GM12891 (cell line): Measurements from ENCODE around the gene ZNF827.

ENCODE experiments used
- DNase-seq: peaks from one replicate; pipeline ENCODE4 v3.0.0; 2011; ENCODE audit warnings: low spot score; ENCODE audit not compliant: insufficient read length
- FAIRE-seq: peaks from 2 replicates; lab custom pipeline; 2011; peaks lifted over from hg19 to GRCh38; lab: Jason Lieb, UNC
- PAX5 ChIP-seq: IDR thresholded peaks from 2 replicates; pipeline ENCODE4 v1.6.1; 2011; ENCODE audit warnings: low read length, moderate library complexity, mild to moderate bottlenecking; ENCODE audit not compliant: insufficient read depth, severe bottlenecking
- POLR2A ChIP-seq: IDR thresholded peaks from 2 replicates; pipeline ENCODE4 v1.6.1; 2011; ENCODE audit warnings: low read depth, low read length, control low read depth
- POLR2AphosphoS5 ChIP-seq: IDR thresholded peaks from 2 replicates; pipeline ENCODE4 v1.6.1; 2011; ENCODE audit warnings: low read depth, low read length, control low read depth
- POU2F2 ChIP-seq: IDR thresholded peaks from 2 replicates; pipeline ENCODE4 v1.6.1; 2011; ENCODE audit warnings: low read depth, mild to moderate bottlenecking, control low read depth, low read length, moderate library complexity
- SPI1 ChIP-seq: IDR thresholded peaks from 2 replicates; pipeline ENCODE4 v1.6.1; 2011; ENCODE audit warnings: low read depth, low read length, control low read depth
- TAF1 ChIP-seq: IDR thresholded peaks from 2 replicates; pipeline ENCODE4 v1.6.1; 2011; ENCODE audit warnings: low read depth, low read length, control low read depth

ZNF827 gene

DNA sequence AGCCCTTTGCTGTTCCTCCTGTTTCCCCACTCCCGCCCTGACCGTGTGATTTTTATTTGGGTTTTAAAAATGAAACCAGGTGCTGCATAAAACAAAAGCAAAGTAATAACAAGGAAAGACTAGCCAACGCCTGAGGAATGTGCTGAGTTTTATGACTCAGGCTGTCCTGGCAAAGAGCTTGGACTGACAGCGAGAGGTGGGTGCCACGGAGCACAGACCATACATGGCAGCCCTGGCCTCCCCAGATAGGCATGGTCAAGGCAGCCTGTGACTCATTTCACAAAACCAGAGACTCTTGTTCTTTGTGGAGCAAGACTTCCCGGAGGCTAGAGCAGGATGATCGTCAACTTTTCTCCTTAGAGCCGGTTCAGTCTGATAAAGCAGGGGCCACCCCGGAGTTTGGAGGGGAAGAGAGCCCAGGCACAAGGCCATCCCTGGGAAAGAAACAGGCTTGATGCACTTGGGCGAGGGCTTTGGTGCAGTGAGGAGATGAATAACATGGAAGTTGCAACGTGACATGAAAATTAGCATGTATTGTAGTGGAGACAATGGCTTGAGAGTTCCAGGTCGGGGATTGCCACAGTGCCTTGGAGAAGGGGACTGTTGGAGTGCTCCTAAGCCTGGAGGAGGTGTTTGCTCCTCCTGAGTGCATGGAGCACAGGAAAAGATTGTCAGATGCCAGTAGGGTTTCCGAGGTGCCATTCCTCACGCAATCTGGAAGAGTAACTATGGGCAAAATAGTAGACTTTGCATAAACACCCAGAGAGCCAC is 203.9 kb downstream of the ZNF827 start:
- TF ChIP-seq PAX5 (no peak), POLR2A (no peak), POLR2AphosphoS5 (no peak), POU2F2 (no peak), SPI1 (no peak), TAF1 (no peak)
- FAIRE-seq = peak; percentile 55
- no peak for DNase-seq

DNA sequence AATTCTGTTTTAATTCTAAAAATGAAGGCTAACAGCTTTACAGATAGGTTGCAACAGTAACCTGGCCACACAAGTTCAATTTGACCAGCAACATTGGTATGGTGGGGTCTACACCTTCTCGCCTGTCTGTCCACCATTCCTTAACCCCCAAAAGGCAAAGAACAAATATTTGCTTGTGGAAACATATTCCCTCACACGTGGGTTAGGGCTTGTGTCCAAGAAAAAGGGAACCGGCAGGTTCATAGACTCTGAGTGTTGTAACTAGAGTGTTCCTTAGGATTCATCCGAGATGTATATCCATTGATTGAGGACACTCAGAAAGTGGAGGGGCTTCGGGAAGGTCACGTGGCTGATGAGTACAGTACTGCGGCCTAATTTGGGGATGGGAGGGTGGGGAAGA is 204.6 kb downstream of the ZNF827 start:
- DNase-seq (no peak), FAIRE-seq (peak; percentile 56)
- no peak for TF ChIP-seq POU2F2
- TF ChIP-seq SPI1 = no peak
- TF ChIP-seq TAF1 = no peak
- TF ChIP-seq POLR2AphosphoS5 = no peak
- TF ChIP-seq PAX5 = no peak
- no peak for TF ChIP-seq POLR2A

- peak; percentile 87 for DNase-seq
- TF ChIP-seq SPI1 = no peak
- TF ChIP-seq TAF1 = no peak
- FAIRE-seq = peak; percentile 74
Measured at GRCh38 chr4:145732895-145733880, 205.4 kb downstream of the ZNF827 start.

DNA sequence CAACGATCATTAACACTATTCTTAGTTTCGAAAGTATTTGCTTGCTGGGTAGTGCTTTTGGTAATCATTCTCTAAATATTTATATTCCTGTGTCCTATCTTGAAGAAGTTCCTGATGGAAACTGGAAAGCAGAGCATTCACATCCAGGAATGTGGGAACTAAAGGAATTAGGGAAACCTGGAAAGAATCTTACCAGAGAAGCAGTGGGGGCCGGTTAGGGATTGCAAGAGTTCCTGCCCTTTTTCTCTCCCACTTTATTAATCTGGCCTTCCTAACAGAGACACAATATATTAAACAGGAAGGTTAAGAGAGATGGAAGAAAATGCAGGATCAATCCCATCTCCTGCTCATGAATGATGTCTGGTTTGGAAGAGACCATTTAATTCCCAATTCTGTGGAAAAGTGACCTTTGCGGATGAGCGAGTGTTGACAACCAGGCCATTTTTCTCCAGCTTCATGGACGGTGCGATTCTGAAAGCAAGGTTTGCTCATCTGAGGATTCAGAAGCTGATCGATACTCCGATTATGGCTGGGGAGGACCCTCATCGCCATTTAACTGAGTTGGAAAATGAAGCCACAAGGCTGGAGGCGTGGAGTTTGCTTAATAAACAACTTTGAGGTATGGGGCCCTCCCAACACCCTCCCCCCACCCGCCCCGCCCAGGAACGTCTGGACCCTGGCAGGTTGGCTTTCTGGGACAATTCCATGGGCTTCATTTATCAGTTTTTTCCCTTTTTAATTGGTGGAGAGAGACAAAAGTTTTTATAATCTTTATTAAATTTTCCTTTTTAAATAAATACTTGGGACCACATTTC is 206.4 kb downstream of the ZNF827 start:
- no peak for TF ChIP-seq SPI1
- DNase-seq = no peak
- FAIRE-seq = peak; percentile 50

- FAIRE-seq = no peak
- no peak for DNase-seq
- TF ChIP-seq SPI1 (no peak), POU2F2 (no peak), TAF1 (no peak), PAX5 (no peak), POLR2A (no peak), POLR2AphosphoS5 (no peak)
Measured at GRCh38 chr4:145731028-145731427, 207.6 kb downstream of the ZNF827 start.

DNA sequence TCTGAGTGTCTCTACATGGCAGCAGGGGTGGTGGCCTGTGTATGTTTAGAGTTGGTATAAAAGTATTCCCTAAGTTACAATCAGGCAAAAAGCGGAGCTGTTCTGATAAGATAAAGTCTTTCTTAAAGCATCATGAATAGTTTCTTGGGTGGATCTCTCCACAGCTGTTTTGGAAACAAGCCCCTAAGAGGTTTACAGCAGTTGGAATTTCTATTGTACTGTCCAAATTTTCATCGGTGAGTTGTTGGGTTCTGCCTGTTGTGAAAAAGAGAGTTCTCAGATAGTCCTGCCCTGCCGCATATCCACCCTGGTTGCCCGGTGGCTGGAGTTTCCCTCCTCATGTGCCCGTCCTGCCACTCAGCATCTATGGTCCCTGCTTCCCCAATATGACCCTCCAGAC is 208.6 kb downstream of the ZNF827 start:
- TF ChIP-seq PAX5 (no peak), POU2F2 (no peak), POLR2AphosphoS5 (no peak), POLR2A (no peak), TAF1 (no peak), SPI1 (no peak)
- FAIRE-seq = no peak

GRCh38 chr4:145723336-145723735 is 215.3 kb downstream of the ZNF827 start:
- TF ChIP-seq SPI1 = no peak
- TF ChIP-seq POU2F2 = no peak
- TF ChIP-seq TAF1 = no peak
- TF ChIP-seq POLR2AphosphoS5 = no peak
- TF ChIP-seq POLR2A = no peak
- no peak for TF ChIP-seq PAX5
- DNase-seq (no peak), FAIRE-seq (no peak)

More for the DNA sequence above, 208.6 kb downstream of the ZNF827 start:
- no peak for DNase-seq

GRCh38 chr4:145722561-145722960 is 216.1 kb downstream of the ZNF827 start:
- TF ChIP-seq POU2F2 (no peak), PAX5 (no peak), TAF1 (no peak)
- DNase-seq (no peak), FAIRE-seq (no peak)

DNA sequence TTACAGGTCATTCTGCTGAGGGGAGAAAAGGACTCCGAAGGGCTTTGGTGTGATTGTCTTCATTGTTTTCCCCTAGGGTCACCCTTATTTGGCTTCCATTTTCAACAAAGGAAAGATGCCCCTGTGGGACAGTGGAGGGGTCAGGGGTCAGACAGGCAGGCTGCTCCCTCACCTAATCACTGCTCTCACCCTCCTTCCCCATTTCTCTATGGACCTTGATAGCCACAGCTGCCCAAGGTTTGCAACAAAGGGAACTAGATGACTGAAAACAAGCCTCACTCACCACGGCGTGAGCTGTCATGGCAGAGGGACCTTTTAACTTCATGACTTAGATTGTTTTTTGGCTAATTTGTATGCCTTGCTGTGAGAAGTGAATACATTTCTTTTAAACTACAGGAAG is 218.0 kb downstream of the ZNF827 start:
- TF ChIP-seq POLR2A = no peak
- TF ChIP-seq PAX5 = no peak
- no peak for TF ChIP-seq TAF1
- TF ChIP-seq POLR2AphosphoS5 = no peak
- no peak for TF ChIP-seq SPI1
- no peak for TF ChIP-seq POU2F2
- FAIRE-seq (no peak), DNase-seq (no peak)
